ENCODE data around the gene UBE2G1. TPM values are rescaled to one million over a fixed set of nuclear protein-coding genes. Genes with fewer than 3 reads are reported as not detected.
"Not testable (repeated sequence)": the region's sequence is repeated elsewhere in the genome, so short reads cannot be mapped to it uniquely, and the experiment has no call there.

UBE2G1 gene
- total RNA-seq, 1 donor from 2014 or later = 80.0 TPM

- H3K36me3 Mint-ChIP-seq (ENCODE audit: low read depth) = no peaks in the 10 kb centered on the region
- H3K9me3 Mint-ChIP-seq (ENCODE audit: low read depth) = no peaks in the 10 kb centered on the region
- DNase-seq (ENCODE audit: low spot score) = no peak
- H3K27ac Mint-ChIP-seq (ENCODE audit: unreplicated experiment) = no peak overlapping the region
- TF ChIP-seq CTCF (IDR thresholded peaks at IDR 0.05) = no peak
- H3K4me1 Mint-ChIP-seq (ENCODE audit: low read depth) = peaks cover 4% of the 10 kb centered on the region
- H3K27me3 Mint-ChIP-seq (ENCODE audit: low read depth) = no peaks in the 10 kb centered on the region
- no peak overlapping the region for H3K4me3 Mint-ChIP-seq (ENCODE audit: unreplicated experiment)
Measured at GRCh38 chr17:4386406-4386805, 19.9 kb upstream of the UBE2G1 start.

GRCh38 chr17:4381690-4382671 is 15.5 kb upstream of the UBE2G1 start:
- Mint-ChIP-seq H3K27ac (ENCODE audit: unreplicated experiment) (no peak overlapping the region), H3K27me3 (ENCODE audit: low read depth) (no peaks in the 10 kb centered on the region), H3K4me3 (ENCODE audit: unreplicated experiment) (no peak overlapping the region), H3K36me3 (ENCODE audit: low read depth) (no peaks in the 10 kb centered on the region), H3K4me1 (ENCODE audit: low read depth) (peaks cover 4% of the 10 kb centered on the region), H3K9me3 (ENCODE audit: low read depth) (no peaks in the 10 kb centered on the region)
- TF ChIP-seq CTCF (IDR thresholded peaks at IDR 0.05) = no peak
- no peak for DNase-seq (ENCODE audit: low spot score)

GRCh38 chr17:4378626-4379025 is 12.2 kb upstream of the UBE2G1 start:
- DNase-seq (ENCODE audit: low spot score) = no peak
- no peaks in the 10 kb centered on the region for H3K9me3 Mint-ChIP-seq (ENCODE audit: low read depth)
- no peak overlapping the region for H3K27ac Mint-ChIP-seq (ENCODE audit: unreplicated experiment)
- H3K4me1 Mint-ChIP-seq (ENCODE audit: low read depth) = no peaks in the 10 kb centered on the region
- H3K4me3 Mint-ChIP-seq (ENCODE audit: unreplicated experiment) = no peak overlapping the region
- no peak for TF ChIP-seq CTCF (IDR thresholded peaks at IDR 0.05)
- H3K36me3 Mint-ChIP-seq (ENCODE audit: low read depth) = no peaks in the 10 kb centered on the region
- no peaks in the 10 kb centered on the region for H3K27me3 Mint-ChIP-seq (ENCODE audit: low read depth)

- H3K36me3 Mint-ChIP-seq (ENCODE audit: low read depth); H3K4me1 Mint-ChIP-seq (ENCODE audit: low read depth); DNase-seq (ENCODE audit: low spot score); H3K9me3 Mint-ChIP-seq (ENCODE audit: low read depth); H3K27ac Mint-ChIP-seq (ENCODE audit: unreplicated experiment); H3K27me3 Mint-ChIP-seq (ENCODE audit: low read depth); H3K4me3 Mint-ChIP-seq (ENCODE audit: unreplicated experiment): not testable (repeated sequence)
Measured at GRCh38 chr17:4377247-4377646, 10.8 kb upstream of the UBE2G1 start.

- not testable (repeated sequence) for H3K4me1 Mint-ChIP-seq (ENCODE audit: low read depth); H3K4me3 Mint-ChIP-seq (ENCODE audit: unreplicated experiment); H3K36me3 Mint-ChIP-seq (ENCODE audit: low read depth); H3K9me3 Mint-ChIP-seq (ENCODE audit: low read depth); H3K27ac Mint-ChIP-seq (ENCODE audit: unreplicated experiment); H3K27me3 Mint-ChIP-seq (ENCODE audit: low read depth)
- peak; percentile 30 for DNase-seq (ENCODE audit: low spot score)
Measured at GRCh38 chr17:4375796-4376440, 9.4 kb upstream of the UBE2G1 start.

GRCh38 chr17:4375039-4375748 is 8.7 kb upstream of the UBE2G1 start:
- Mint-ChIP-seq H3K27me3 (ENCODE audit: low read depth) (no peaks in the 10 kb centered on the region), H3K36me3 (ENCODE audit: low read depth) (no peaks in the 10 kb centered on the region), H3K4me1 (ENCODE audit: low read depth) (no peaks in the 10 kb centered on the region), H3K9me3 (ENCODE audit: low read depth) (no peaks in the 10 kb centered on the region), H3K27ac (ENCODE audit: unreplicated experiment) (no peak overlapping the region), H3K4me3 (ENCODE audit: unreplicated experiment) (no peak overlapping the region)
- peak; percentile 12 for DNase-seq (ENCODE audit: low spot score)
- no peak for TF ChIP-seq CTCF (IDR thresholded peaks at IDR 0.05)

Data from chondrocyte (in vitro differentiated cells).